CD8-positive, alpha-beta memory T cell (primary cell): Measurements from ENCODE around the gene THRAP3. TPM values are rescaled to one million over a fixed set of nuclear protein-coding genes. Genes with fewer than 3 reads are reported as not detected.

Experiments used
- CTCF ChIA-PET: fragments of 350-600 bp; sonication (Branson Sonifier 250); formaldehyde crosslinking; loops from one replicate; lab custom pipeline; 2021; ENCODE audit warnings: antibody characterized with exemption; lab: Charles Lee
- POLR2A ChIA-PET: fragments of 350-600 bp; sonication (Branson Sonifier 250); formaldehyde crosslinking; loops from one replicate; lab custom pipeline; 2021; ENCODE audit warnings: antibody characterized with exemption; lab: Charles Lee
- DNase-seq, 5 donors: peaks; one replicate each; pipeline versions ENCODE4 v3.0.0 to v3.0.0-alpha.2; 2020 to 2022; ENCODE audit warnings: mixed read lengths in 1 of 5
- H3K27ac ChIP-seq: one replicate; pipeline ENCODE4 v1.7.0; 2013; ENCODE audit warnings: low read depth, mild to moderate bottlenecking, low read length, moderate library complexity
- H3K27me3 ChIP-seq: 2 replicates; pipeline ENCODE4 v1.7.0; 2013; ENCODE audit warnings: low read length, mild to moderate bottlenecking; ENCODE audit not compliant: insufficient read depth, poor library complexity, severe bottlenecking
- H3K36me3 ChIP-seq: 2 replicates; pipeline ENCODE4 v1.7.0; 2013; ENCODE audit warnings: mild to moderate bottlenecking, low read length, moderate library complexity; ENCODE audit not compliant: insufficient read depth
- H3K4me1 ChIP-seq: 2 replicates; pipeline ENCODE4 v1.7.0; 2013; ENCODE audit warnings: mild to moderate bottlenecking, low read length, moderate library complexity; ENCODE audit not compliant: insufficient read depth
- H3K4me3 ChIP-seq: 2 replicates; pipeline ENCODE4 v1.7.0; 2013; ENCODE audit warnings: mild to moderate bottlenecking, low read length
- H3K9me3 ChIP-seq: 2 replicates; pipeline ENCODE4 v1.7.0; 2013; ENCODE audit warnings: mild to moderate bottlenecking, low read length
- H3K27ac Mint-ChIP-seq, 8 donors: one replicate each; pipeline ENCODE4 v1.8.0; 2020 to 2021; ENCODE audit warnings: mixed read lengths in 8 of 8, mild to moderate bottlenecking in 6 of 8, inconsistent platforms in 3 of 8, moderate library complexity in 3 of 8
- H3K27me3 Mint-ChIP-seq, 2 donors: one replicate each; pipeline ENCODE4 v1.8.0; 2020 to 2021; ENCODE audit warnings: mixed read lengths in 2 of 2, mild to moderate bottlenecking in 1 of 2, moderate library complexity in 1 of 2
- H3K36me3 Mint-ChIP-seq, 3 donors: one replicate each; pipeline ENCODE4 v1.8.0; 2020 to 2021; ENCODE audit warnings: mixed read lengths in 3 of 3, inconsistent platforms in 1 of 3, mild to moderate bottlenecking in 1 of 3
- H3K4me1 Mint-ChIP-seq, 3 donors: one replicate each; pipeline ENCODE4 v1.8.0; 2020 to 2021; ENCODE audit warnings: mixed read lengths in 3 of 3, inconsistent platforms in 1 of 3, mild to moderate bottlenecking in 1 of 3
- H3K4me3 Mint-ChIP-seq, 7 donors: one replicate each; pipeline ENCODE4 v1.8.0; 2020 to 2021; ENCODE audit warnings: mixed read lengths in 7 of 7, mild to moderate bottlenecking in 6 of 7, moderate library complexity in 4 of 7, inconsistent platforms in 2 of 7
- H3K9me3 Mint-ChIP-seq, 5 donors: one replicate each; pipeline ENCODE4 v1.8.0; 2020 to 2022; ENCODE audit warnings: mixed read lengths in 5 of 5, mild to moderate bottlenecking in 3 of 5, moderate library complexity in 2 of 5, inconsistent platforms in 1 of 5
- polyA plus RNA-seq: library from polyadenylated mRNA; unstranded; fragments of 300-500 nt; fragmentation: Illumina TruSeq; gene quantifications from one replicate; pipeline ENCODE4 v1.2.3, GENCODE V29; 2021
- total RNA-seq, 2 experiments: library from RNA; stranded (reverse); gene quantifications; one replicate each; pipeline ENCODE4 v1.2.3, GENCODE V29; 2021

THRAP3 gene
- total and polyA plus RNA-seq, 3 experiments from 2014 or later = 100 to 168 (median 167) TPM

DNA sequence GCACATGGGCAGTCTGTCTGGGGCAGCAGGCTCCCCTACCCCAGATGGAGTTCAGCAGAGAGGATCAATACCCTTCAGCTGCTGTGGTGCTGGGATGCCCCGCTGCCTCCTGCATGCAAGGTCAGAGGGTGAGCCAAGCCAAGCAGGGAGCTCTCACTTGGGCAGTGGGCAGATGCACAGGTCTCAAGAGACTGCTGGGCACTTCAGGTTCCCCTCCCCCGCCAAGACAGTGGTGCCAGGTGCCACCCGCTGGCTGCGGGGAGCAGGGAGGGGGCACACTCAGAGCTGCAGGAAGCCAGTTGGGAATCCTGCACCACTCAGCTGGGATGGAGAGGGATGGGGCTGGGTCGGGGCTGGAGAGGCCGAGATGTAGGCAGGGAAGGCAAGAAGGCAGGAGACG lies 115.0 kb downstream of the THRAP3 start:
- Histone ChIP-seq H3K27ac (no peak overlapping the region), H3K4me3 (no peak overlapping the region), H3K9me3 (no peaks in the 10 kb centered on the region), H3K4me1 (peaks cover 10% of the 10 kb centered on the region), H3K27me3 (no peaks in the 10 kb centered on the region), H3K36me3 (no peaks in the 10 kb centered on the region)
- peaks cover 3 to 9% (median 4%) of the 10 kb centered on the region in 3 donors for H3K4me1 Mint-ChIP-seq
- peak overlapping the region in 3 of 8 donors; percentile 28 to 58 (median 52) for H3K27ac Mint-ChIP-seq
- no peak overlapping the region for H3K4me3 Mint-ChIP-seq
- no peaks in the 10 kb centered on the region for H3K27me3 Mint-ChIP-seq
- ChIA-PET POLR2A (no interaction called here), CTCF (no interaction called here)
- H3K9me3 Mint-ChIP-seq = no peaks in the 10 kb centered on the region
- peaks cover 3 to 47% (median 7%) of the 10 kb centered on the region in 3 donors for H3K36me3 Mint-ChIP-seq
- DNase-seq = no peak

DNA sequence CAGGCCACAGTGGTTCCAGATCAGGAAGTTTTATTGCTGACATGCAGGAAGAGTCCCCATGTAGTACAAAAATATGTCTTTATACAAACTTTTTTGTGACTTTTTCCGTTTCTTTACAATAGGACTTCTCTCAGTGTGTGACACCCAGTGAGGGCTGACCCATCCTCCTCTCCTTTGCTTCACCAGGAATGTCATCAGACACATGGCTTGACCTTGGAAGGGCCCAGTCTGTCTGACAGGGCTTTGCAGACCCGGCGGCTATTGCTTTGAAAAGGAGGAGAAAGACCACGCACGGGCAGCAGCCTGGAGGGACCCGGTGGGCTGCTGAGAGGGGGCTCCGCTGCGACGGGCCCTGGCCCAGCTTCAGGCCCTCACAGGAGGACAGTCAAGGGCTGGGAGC lies 115.4 kb downstream of the THRAP3 start:
- Mint-ChIP-seq H3K9me3 (no peaks in the 10 kb centered on the region), H3K27ac (peak overlapping the region in 3 of 8 donors; percentile 28 to 58 (median 52)), H3K36me3 (peaks cover 3 to 51% (median 7%) of the 10 kb centered on the region in 3 donors), H3K4me3 (no peak overlapping the region), H3K27me3 (no peaks in the 10 kb centered on the region), H3K4me1 (peaks cover 3 to 9% (median 4%) of the 10 kb centered on the region in 3 donors)
- DNase-seq = no peak
- Histone ChIP-seq H3K27ac (no peak overlapping the region), H3K27me3 (no peaks in the 10 kb centered on the region), H3K9me3 (no peaks in the 10 kb centered on the region), H3K36me3 (no peaks in the 10 kb centered on the region), H3K4me1 (peaks cover 10% of the 10 kb centered on the region), H3K4me3 (no peak overlapping the region)
- CTCF ChIA-PET = no interaction called here
- POLR2A ChIA-PET = no interaction called here

DNA sequence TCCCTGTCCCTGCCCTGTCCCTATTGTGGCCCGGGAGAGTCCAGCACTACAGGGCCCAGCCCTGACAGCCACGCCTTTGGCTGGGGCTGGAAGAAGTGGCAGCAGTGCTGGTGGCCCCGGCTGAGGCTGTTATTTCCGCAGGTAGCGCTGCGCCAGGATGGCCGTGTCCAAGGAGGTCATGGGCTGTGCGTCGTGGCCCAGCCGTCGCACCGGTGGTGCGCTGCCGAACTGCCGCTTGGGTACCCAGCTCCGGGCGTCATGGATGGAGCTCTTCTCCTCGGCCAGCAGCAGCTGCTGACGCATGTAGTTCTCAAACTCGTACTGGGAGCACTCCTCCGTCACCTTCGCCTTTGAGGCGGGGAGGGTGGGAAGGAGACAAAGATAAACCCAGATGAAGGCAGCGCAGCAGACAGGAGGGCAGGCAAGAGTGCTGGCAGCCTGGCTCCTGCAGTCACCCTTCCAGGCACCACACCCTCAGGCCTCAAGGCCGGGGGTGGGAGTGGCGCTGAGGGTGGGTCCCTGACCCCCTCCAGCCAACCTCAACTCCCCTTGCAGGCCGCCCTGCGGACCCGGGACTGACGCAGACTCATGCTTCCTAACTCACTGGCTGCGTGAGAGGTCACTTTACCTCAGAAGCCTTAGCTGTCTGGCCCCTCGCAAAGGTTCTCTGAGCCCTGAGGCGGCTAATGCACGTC lies 117.5 kb downstream of the THRAP3 start:
- ChIA-PET CTCF (interaction anchor here (0.7 to 4.1 kb wide), 18 partner anchors 9 to 83 kb away, joined by 3 to 23 read pairs (median 5); partner anchors contain the start of genes EVA1B, SH3D21 and STK40), POLR2A (interaction anchor here (1.1 kb wide), 1 partner anchor 35 kb away, joined by 4 read pairs; no protein-coding TSS in a partner anchor)
- Mint-ChIP-seq H3K36me3 (peaks cover 3 to 69% (median 7%) of the 10 kb centered on the region in 3 donors), H3K27me3 (no peaks in the 10 kb centered on the region), H3K9me3 (no peaks in the 10 kb centered on the region), H3K4me1 (peaks cover 3 to 9% (median 4%) of the 10 kb centered on the region in 3 donors), H3K4me3 (no peak overlapping the region), H3K27ac (no peak overlapping the region)
- H3K4me1 ChIP-seq = peaks cover 10% of the 10 kb centered on the region
- H3K27me3 ChIP-seq = no peaks in the 10 kb centered on the region
- no peak overlapping the region for H3K27ac ChIP-seq
- DNase-seq = no peak
- H3K36me3 ChIP-seq = peaks cover 6% of the 10 kb centered on the region
- H3K4me3 ChIP-seq = no peak overlapping the region
- no peaks in the 10 kb centered on the region for H3K9me3 ChIP-seq

DNA sequence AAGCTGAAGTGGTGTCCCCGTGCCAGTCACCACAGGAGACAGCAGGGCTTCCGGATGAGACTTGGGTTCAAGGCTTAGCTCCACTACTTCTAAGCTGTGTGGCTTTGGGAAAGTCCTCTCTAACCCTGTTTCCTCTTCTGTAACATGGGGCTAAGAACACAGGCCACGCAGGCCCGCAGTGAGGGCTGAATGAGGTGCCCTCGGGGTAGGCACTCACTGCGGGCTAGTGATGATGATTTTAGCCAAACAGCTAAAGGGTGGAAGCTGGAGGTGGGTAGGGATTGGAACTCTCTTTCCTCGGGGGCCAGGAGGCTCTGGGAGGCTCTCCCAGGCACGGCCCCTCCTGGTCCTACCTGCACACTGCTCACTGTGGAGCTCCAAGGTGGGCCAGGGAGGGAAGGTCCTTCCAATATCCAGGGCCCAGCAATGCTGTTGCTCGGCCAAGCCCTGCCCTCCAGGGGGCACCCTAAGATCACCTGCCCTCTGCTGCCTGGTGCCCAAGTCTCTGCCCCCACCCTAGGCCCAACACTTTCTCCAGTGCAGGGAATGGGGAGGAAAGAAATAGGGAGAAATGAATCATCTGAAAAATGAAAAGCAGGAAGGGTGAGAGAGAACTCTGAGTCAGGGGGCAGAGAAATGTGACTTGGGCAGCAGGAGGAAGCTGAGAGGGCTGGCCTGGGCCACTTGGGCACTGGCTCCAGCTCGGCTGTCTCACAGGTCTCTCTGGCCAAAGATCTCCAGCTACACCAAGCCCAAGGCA lies 118.4 kb downstream of the THRAP3 start:
- Mint-ChIP-seq H3K27me3 (no peaks in the 10 kb centered on the region), H3K4me1 (peaks cover 3 to 9% (median 4%) of the 10 kb centered on the region in 3 donors)
- POLR2A ChIA-PET = interaction anchor here (0.9 to 1.1 kb wide), 2 partner anchors 36 to 44 kb away, joined by 3 to 4 read pairs; no protein-coding TSS in a partner anchor

DNA sequence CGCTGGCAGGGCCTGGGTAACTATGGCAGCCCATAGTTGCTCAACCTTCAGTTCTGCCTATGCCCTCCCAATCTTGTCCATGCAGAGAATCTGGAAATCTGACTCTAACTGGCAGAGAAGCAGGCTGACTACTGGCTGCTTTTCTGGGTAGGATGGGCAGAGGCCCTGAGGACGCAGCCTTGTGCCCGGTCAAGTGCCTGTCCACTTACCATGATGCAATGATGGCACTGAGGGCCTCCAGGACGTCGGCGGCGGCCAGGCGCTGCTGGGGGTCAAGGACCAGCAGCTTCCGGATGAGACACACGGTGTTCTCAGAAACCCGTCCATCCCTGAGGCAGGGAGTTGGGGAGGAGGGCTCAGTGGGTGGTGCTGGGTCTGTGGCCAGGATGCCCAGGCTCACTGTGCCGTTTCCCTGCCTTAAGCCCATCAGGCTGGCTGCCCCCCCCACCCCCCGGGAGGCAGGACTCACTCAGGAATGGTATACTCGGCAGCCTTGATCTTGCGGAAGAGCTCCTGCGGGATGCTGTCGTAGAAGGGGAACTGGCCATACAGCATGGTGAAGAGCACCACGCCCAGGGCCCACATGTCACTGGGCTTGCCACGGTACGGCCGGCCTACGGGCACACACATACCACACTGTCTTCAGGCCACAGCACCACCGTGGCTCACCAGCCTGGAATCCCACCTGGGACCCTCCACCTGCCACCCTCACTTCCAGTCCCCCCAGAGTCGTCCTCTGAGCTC lies 119.6 kb downstream of the THRAP3 start:
- H3K36me3 Mint-ChIP-seq = peaks cover 12 to 84% (median 14%) of the 10 kb centered on the region in 3 donors
- DNase-seq = no peak
- ChIA-PET CTCF (interaction anchor here (0.6 to 4.1 kb wide), 14 partner anchors 9 to 315 kb away, joined by 3 to 23 read pairs (median 5); partner anchors contain the start of genes EVA1B, OSCP1 and STK40), POLR2A (interaction anchor here (0.9 kb wide), 1 partner anchor 43 kb away, joined by 3 read pairs; no protein-coding TSS in a partner anchor)
- no peaks in the 10 kb centered on the region for H3K9me3 ChIP-seq
- peaks cover 14% of the 10 kb centered on the region for H3K36me3 ChIP-seq
- no peak overlapping the region for H3K27ac Mint-ChIP-seq
- H3K4me3 Mint-ChIP-seq = no peak overlapping the region
- peaks cover 10% of the 10 kb centered on the region for H3K4me1 ChIP-seq
- H3K4me3 ChIP-seq = no peak overlapping the region
- H3K27me3 ChIP-seq = no peaks in the 10 kb centered on the region
- H3K9me3 Mint-ChIP-seq = no peaks in the 10 kb centered on the region
- H3K27ac ChIP-seq = no peak overlapping the region
- no peaks in the 10 kb centered on the region for H3K27me3 Mint-ChIP-seq
- H3K4me1 Mint-ChIP-seq = peaks cover 0 to 6% (median 4%) of the 10 kb centered on the region in 3 donors

More for the DNA sequence above, 118.4 kb downstream of the THRAP3 start:
- no peak overlapping the region for H3K4me3 Mint-ChIP-seq
- CTCF ChIA-PET = interaction anchor here (0.6 to 4.1 kb wide), 25 partner anchors 8 to 314 kb away, joined by 3 to 23 read pairs (median 4); partner anchors contain the start of genes EVA1B, OSCP1, SH3D21 and STK40
- Histone ChIP-seq H3K36me3 (peaks cover 6% of the 10 kb centered on the region), H3K4me1 (peaks cover 10% of the 10 kb centered on the region), H3K27me3 (no peaks in the 10 kb centered on the region), H3K4me3 (no peak overlapping the region), H3K9me3 (no peaks in the 10 kb centered on the region), H3K27ac (no peak overlapping the region)
- peak; percentile 41 to 70 (median 46) for DNase-seq
- H3K9me3 Mint-ChIP-seq = no peaks in the 10 kb centered on the region
- peak overlapping the region in 3 of 8 donors; percentile 17 to 66 (median 60) for H3K27ac Mint-ChIP-seq
- peaks cover 6 to 76% (median 7%) of the 10 kb centered on the region in 3 donors for H3K36me3 Mint-ChIP-seq

DNA sequence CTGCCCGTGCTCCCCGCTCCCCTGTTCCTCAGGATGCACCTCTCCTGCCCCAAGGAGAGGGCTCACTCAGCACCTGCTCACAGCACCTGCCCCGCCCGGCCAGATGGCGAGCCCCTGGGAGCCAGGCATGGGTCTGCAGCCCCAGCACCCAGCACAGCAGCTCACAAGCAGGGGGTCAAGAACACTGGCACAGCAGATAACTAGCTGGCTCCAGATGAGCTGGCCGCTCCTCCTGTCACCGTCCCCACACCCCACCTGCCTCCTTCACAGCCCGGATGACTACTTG lies 120.1 kb downstream of the THRAP3 start:
- DNase-seq = no peak
- POLR2A ChIA-PET = no interaction called here
- Histone ChIP-seq H3K4me1 (peaks cover 10% of the 10 kb centered on the region), H3K9me3 (no peaks in the 10 kb centered on the region), H3K27ac (no peak overlapping the region), H3K27me3 (no peaks in the 10 kb centered on the region), H3K4me3 (no peak overlapping the region), H3K36me3 (peaks cover 14% of the 10 kb centered on the region)
- CTCF ChIA-PET = interaction anchor here (1.4 to 4.1 kb wide), 2 partner anchors 75 to 77 kb away, joined by 4 to 22 read pairs; no protein-coding TSS in a partner anchor
- no peak overlapping the region for H3K27ac Mint-ChIP-seq
- H3K4me1 Mint-ChIP-seq = peaks cover 0 to 3% (median 3%) of the 10 kb centered on the region in 3 donors
- H3K27me3 Mint-ChIP-seq = no peaks in the 10 kb centered on the region
- H3K9me3 Mint-ChIP-seq = no peaks in the 10 kb centered on the region
- peaks cover 12 to 85% (median 14%) of the 10 kb centered on the region in 3 donors for H3K36me3 Mint-ChIP-seq
- no peak overlapping the region for H3K4me3 Mint-ChIP-seq

DNA sequence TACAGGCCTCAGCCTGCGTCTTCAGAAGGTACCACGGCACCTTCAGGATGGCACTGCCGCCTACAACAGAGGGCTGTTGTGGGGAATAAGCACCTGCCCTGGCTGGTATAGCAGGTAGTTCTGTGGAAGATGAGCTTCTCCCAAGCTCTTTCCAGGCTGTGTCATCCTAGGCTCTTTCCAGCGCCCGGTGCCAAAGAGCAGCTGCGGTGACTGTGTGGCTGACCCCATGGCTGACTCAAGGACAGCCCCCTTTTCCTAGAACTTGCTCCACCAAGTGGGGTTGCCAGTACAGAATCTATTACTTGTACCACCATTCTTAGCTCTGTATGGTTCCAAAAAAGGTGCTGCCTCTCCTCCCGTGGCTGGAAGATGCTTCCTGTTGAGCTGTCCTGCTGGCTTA lies 121.1 kb downstream of the THRAP3 start:
- peaks cover 14% of the 10 kb centered on the region for H3K36me3 ChIP-seq
- H3K9me3 ChIP-seq = no peaks in the 10 kb centered on the region
- H3K4me3 Mint-ChIP-seq = no peak overlapping the region
- H3K27me3 ChIP-seq = no peaks in the 10 kb centered on the region
- H3K4me3 ChIP-seq = no peak overlapping the region
- H3K27ac Mint-ChIP-seq = peak overlapping the region in 1 of 8 donors; percentile 88
- H3K4me1 ChIP-seq = peaks cover 16% of the 10 kb centered on the region
- ChIA-PET POLR2A (no interaction called here), CTCF (interaction anchor here (1.4 kb wide), 1 partner anchor 76 kb away, joined by 4 read pairs; no protein-coding TSS in a partner anchor)
- H3K4me1 Mint-ChIP-seq = peaks cover 1 to 2% (median 2%) of the 10 kb centered on the region in 3 donors
- H3K9me3 Mint-ChIP-seq = no peaks in the 10 kb centered on the region
- no peaks in the 10 kb centered on the region for H3K27me3 Mint-ChIP-seq
- DNase-seq = no peak
- H3K36me3 Mint-ChIP-seq = peaks cover 12 to 83% (median 14%) of the 10 kb centered on the region in 3 donors
- no peak overlapping the region for H3K27ac ChIP-seq
